ENCODE results near the gene HCLS1.
"Not testable (repeated sequence)": the region's sequence is repeated elsewhere in the genome, so short reads cannot be mapped to it uniquely, and the experiment has no call there.

The HCLS1 gene

GRCh38 chr3:121654493-121655385, 6.0 kb downstream of the HCLS1 start:
- no peak for DNase-seq (ENCODE audit: low read depth in 2 of 2)

- no peak for DNase-seq (ENCODE audit: low read depth in 2 of 2)
These were observed 9.0 kb downstream of the HCLS1 start for GRCh38 chr3:121651684-121652083.

GRCh38 chr3:121649645-121650044, 11.1 kb downstream of the HCLS1 start:
- no peak for DNase-seq (ENCODE audit: low read depth in 2 of 2)

DNA sequence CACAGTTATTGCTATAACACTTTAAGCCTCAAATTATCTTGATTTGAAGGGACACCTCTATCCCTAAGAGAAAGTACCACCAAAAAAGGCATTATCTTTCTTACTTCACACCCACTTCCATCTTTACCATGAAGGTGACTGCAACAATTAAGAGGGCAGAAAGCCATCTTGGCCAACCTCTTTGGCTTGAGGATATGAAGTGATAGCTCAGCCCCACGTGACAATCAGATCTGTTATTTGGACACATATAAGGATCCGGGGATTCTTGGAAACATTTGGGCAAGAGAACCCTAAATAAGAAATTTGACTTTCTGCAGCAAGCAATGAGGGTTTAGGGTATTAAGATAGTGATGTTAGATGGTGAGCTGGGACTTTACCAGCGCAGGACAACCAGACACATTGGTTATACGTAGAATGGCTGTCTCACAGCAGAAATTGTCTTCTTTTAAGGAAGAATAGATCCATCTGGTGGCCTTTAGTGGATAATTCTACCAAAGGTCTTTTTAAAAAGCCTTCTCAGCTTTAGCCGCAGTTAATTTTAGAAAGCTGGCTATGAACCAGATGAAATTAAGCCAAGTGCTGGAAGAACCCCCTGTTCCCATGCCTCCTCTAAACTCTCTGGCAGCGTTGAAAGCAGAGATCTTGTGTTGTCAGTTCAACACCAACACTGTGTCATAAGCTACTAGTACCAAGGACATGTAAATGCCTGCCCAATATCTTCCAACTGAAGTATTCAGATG, 12.3 kb downstream of the HCLS1 start:
- no peak for DNase-seq (ENCODE audit: low read depth in 2 of 2)

GRCh38 chr3:121645054-121645453, 15.6 kb downstream of the HCLS1 start:
- no peak for DNase-seq (ENCODE audit: low read depth in 2 of 2)

- DNase-seq (ENCODE audit: low read depth in 2 of 2), result no peak
These were observed 17.9 kb downstream of the HCLS1 start for GRCh38 chr3:121642601-121643314.

DNA sequence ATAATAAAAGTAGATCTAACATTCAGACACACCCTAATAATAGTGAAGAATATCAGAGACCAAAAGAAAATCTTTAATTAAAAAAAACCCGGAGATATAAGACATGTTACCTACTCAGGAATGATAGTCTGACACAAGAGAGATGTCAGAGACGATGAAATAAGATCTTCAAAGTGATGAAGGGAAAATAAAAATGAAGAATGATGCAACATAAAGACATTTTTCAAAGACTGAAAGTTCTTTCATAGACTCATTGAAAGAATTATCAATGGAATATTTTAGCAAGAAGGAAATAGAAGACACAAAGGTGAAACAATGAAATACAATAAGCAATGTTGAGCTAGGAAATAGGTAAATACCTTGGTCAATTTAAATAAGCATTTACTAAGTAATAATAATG, 19.6 kb downstream of the HCLS1 start:
- DNase-seq (ENCODE audit: low read depth in 2 of 2), result no peak

DNA sequence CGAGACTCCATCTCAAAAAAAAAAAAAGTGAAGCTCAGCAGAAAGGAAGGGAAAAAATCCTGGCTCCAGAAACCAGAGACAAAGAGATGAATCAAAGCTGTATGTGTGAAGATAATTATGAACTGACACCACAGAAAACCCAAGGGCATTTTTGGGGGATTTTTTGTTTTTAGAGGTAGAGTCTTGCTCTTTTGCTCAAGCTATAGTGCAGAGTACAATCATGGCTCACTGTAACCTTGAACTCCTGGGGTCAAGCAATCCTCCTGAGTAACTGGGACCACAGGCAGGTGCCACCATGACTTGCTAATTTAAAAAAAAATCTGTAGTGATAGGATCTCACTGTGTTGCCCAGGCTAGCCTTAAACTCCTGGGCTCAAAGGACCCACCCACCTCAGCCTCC, 22.8 kb downstream of the HCLS1 start:
- no peak for DNase-seq (ENCODE audit: low read depth in 2 of 2)

- DNase-seq (ENCODE audit: low read depth in 2 of 2), result no peak
These were observed 30.3 kb downstream of the HCLS1 start for GRCh38 chr3:121630355-121630754.

GRCh38 chr3:121629601-121630000, 31.1 kb downstream of the HCLS1 start:
- no peak for DNase-seq (ENCODE audit: low read depth in 2 of 2)

- DNase-seq (ENCODE audit: low read depth in 2 of 2), result no peak
These were observed 33.1 kb downstream of the HCLS1 start for GRCh38 chr3:121627622-121628021.

DNA sequence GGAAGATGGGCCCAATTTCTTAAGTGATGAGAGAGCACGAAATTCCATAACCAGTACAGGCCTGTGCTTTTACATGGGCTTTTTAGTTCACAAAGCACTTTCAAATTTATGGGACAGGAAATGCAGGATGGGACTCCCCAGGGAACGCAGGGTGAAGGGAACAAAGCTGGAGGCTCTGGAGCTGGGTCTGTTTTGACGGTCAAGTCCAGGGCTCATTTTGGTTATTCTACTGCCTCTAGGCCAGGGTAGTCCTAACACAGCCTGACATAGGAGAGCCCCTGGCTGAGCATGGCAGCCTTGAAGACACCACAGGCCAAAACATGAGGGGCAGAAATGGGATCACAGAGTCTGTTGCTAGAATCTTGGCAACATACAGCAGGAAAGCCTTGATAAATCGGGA, 33.5 kb downstream of the HCLS1 start:
- no peak for DNase-seq (ENCODE audit: low read depth in 2 of 2)

DNA sequence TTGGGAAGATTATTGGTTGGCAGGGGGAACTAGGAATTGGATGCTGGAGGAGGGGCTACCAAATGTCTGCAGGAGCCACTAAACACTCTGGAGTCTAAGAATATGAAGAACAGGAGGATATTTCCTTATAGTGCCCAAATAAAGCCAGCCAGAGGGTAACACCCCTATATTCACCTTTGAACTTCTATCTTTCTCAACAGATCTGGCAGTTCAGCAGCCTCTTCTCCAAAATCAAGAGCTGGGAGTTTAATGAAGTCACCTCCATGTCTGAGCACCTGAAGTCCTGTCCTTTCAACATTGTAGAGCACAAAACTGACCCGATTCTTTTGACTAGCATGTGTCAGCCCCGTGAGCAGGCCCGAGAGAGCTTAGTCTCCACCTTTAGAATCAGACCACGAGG, 34.2 kb downstream of the HCLS1 start:
- no peak for DNase-seq (ENCODE audit: low read depth in 2 of 2)

- no peak for DNase-seq (ENCODE audit: low read depth in 2 of 2)
These were observed 36.4 kb downstream of the HCLS1 start for GRCh38 chr3:121624147-121624899.

DNA sequence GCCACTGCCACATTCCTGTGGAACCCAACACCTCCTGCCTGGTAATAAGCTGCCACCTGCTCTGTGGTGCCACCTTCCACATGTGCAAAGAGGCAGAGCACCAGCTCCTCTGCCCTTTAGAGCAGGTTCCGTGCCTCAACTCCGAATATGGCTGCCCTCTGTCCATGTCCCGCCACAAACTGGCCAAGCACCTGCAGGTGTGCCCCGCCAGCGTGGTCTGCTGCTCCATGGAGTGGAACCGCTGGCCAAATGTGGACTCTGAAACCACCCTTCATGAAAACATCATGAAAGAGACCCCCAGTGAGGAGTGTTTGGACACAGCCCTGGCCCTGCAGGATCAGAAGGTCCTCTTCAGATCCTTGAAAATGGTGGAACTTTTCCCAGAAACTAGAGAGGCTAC, 39.2 kb downstream of the HCLS1 start:
- DNase-seq (ENCODE audit: low read depth in 2 of 2), result no peak

DNA sequence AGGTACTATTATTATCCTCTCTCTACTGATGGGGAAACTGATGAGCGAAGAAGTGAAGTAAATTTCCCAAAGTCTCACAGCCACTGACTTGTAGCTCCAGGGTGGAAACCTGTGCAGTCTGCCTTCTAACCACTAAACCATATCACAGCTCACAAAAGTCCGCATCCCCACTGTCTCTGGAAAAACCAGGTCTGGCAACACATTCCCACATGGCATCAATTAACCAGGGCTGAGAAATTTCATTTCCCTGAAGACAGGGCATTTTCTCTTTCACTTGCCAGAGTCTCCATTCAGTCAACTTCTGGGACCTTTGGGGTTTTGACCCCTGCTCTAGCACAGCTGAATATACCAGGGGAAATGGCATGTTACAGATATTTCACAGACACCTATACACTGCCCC, 41.0 kb downstream of the HCLS1 start:
- DNase-seq (ENCODE audit: low read depth in 2 of 2), result no peak

DNA sequence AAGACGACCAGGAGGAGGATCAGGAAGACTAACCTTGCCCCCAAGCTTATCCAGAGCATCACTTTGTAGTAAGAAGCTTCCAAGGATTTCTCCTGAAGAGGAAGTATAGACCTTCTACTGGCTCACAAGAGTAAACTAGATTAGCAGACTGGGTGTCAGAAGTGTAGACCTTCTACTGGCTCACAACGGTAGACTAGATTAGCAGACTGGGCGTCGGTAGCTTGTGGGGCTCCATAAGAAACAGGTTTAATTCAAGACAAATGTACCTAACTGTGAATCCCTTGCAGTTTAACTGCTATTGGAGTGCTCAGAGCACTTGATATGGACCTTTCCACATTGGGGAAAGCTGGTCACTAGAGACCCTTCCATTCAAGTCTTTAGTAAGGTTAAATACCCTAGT, 54.6 kb downstream of the HCLS1 start:
- no peak for DNase-seq (ENCODE audit: low read depth in 2 of 2)

- no peak for DNase-seq (ENCODE audit: low read depth in 2 of 2)
These were observed 55.9 kb downstream of the HCLS1 start for GRCh38 chr3:121604759-121605158.

DNA sequence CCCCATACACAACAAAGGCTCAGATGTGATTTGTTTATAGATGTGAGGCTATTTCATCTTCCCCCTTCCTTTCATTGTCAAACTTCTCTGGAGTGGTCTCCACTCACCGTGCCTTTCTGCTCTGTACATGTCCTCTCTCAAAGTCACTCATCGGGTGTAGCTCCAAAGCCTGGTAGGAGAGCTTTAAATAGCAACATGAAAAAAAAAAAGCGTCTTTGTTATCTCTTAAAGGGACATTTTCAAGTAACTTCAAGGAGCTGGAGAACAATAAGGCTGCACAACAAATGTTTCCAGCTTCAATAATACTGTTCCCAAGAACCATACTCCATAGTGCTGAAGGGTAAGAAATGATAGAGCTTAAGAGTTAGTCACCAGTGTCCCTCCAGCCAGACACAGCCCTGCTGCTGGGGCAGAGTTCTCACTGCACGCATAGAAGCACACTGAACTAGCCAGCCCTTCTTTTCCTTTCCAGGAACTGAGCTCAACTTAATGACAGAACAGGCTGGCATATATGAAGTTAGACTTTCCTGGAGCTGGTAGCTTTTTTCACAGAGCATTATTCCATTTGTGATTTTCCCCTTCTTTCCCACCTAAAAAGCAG, 59.4 kb downstream of the HCLS1 start:
- DNase-seq (ENCODE audit: low read depth in 2 of 2), result no peak

DNA sequence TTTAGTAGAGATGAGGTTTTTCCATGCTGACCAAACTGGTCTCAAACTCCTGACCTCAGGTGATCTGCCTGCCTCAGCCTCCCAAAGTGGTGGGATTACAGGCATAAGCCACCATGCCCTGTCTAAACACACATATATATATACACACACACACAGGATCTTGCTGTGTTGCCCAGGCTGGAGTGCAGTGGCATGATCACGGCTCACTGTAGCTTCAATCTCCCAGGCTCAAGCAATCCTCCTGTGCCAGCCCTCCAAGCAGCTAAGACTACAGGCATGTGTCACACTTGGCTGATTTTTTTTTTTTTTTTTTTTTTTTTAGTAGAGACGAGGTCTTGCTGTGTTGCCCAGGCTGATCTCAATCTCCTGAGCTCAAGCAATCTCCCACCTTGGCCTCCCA, 60.8 kb downstream of the HCLS1 start:
- not testable (repeated sequence) for DNase-seq (ENCODE audit: low read depth in 2 of 2)

- DNase-seq (ENCODE audit: low read depth in 2 of 2), result no peak
These were observed 62.1 kb downstream of the HCLS1 start for GRCh38 chr3:121598564-121598963.

All from stimulated activated CD4-positive, alpha-beta T cell treated with anti-CD3 and anti-CD28 coated beads, Interleukin-1b, Interleukin-23, amount 100 ng/mL, for 1 hour (primary cell).